ENCODE results near the gene SNX3.
"Not testable (repeated sequence)": the region's sequence is repeated elsewhere in the genome, so short reads cannot be mapped to it uniquely, and the experiment has no call there.

Gene SNX3

GRCh38 chr6:108251252-108251651, 9.6 kb downstream of the SNX3 start:
- no peak for TF ChIP-seq CTCF (IDR thresholded peaks at IDR 0.05; ENCODE audit: low read depth, low read length)
- in situ Hi-C loops (cut with HindIII; ENCODE audit: low sequenced_read_pairs) = no loop called here
- H3K4me3 ChIP-seq (ENCODE audit: low read depth, low read length) = no peak overlapping the region
- no peak for DNase-seq (ENCODE audit: low read depth, low spot score)

DNA sequence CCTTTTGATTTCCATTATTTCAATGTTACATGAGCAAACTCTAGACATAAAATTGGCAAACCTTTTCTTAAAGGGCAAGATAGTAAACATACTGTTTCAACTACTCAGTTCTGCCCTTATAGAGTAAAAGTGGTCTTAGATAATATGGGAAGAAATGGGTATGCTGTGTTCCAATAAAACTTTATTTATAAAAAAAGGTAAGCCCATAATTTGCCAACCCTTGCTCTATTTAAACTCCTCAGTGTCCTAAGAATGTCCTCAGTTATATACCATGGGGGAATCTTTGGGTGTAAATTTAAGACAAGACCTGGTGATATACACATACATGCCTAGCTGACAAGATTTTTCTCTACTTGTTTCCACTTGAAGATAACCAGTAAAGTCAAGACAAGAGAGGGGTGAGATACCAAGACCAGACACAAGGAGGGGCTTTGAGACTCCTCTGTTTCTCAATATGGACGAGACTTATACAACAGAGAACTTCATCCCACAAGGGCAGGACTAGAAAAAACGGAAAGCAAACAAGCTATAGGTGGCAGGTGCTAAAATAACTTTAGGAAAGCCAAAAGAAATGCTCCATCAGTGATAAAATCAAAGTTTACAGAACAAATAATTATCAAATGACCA, 10.5 kb downstream of the SNX3 start:
- DNase-seq (ENCODE audit: low read depth, low spot score) = peak; percentile 43
- TF ChIP-seq CTCF (IDR thresholded peaks at IDR 0.05; ENCODE audit: low read depth, low read length) = peak; percentile 50
- in situ Hi-C loops (cut with HindIII; ENCODE audit: low sequenced_read_pairs) = no loop called here
- no peak overlapping the region for H3K4me3 ChIP-seq (ENCODE audit: low read depth, low read length)

DNA sequence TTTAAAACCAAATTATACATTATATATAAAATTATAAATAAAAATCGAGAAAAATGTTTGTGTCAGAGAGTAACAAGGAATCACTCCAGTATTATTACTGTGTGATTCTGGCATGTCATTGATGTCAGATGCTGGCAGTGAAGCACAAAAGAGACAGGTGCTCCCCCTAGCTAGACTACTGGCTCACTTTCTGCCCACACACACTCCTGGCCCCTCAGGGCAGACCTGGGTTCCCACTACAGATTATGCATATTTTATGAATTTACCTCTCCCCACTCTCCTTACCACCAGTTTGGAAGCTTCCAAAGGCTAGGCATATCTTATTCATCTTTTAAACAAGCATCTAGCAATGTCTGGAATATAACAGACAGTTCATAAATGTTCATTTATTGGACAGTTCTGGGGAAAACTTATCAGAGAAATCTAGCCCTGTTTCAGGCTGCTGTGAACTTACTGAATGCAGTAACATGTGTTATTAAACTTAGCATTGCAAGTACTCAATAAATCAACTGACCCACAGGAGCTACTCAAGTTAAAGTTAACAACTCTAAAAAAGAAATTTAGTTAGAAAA, 12.8 kb downstream of the SNX3 start:
- in situ Hi-C loops (cut with HindIII; ENCODE audit: low sequenced_read_pairs) = no loop called here
- no peak for DNase-seq (ENCODE audit: low read depth, low spot score)
- TF ChIP-seq CTCF (IDR thresholded peaks at IDR 0.05; ENCODE audit: low read depth, low read length) = no peak
- no peak overlapping the region for H3K4me3 ChIP-seq (ENCODE audit: low read depth, low read length)

DNA sequence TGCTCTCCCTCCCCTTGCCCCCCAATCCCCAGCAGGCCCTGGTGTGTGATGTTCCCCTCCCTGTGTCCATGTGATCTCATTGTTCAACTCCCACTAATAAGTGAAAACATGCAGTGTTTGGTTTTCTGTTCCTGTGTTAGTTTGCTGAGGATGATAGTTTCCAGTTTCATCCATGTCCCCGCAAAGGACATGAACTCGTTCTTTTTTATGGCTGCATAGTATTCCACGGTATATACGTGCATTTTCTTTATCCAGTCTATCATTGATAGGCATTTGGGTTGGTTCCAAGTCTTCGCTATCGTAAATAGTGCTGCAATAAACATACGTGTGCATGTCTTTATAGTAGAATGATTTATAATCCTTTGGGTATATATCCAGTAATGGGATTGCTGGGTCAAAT, 15.7 kb downstream of the SNX3 start:
- in situ Hi-C loops (cut with HindIII; ENCODE audit: low sequenced_read_pairs); DNase-seq (ENCODE audit: low read depth, low spot score); H3K4me3 ChIP-seq (ENCODE audit: low read depth, low read length): not testable (repeated sequence)

DNA sequence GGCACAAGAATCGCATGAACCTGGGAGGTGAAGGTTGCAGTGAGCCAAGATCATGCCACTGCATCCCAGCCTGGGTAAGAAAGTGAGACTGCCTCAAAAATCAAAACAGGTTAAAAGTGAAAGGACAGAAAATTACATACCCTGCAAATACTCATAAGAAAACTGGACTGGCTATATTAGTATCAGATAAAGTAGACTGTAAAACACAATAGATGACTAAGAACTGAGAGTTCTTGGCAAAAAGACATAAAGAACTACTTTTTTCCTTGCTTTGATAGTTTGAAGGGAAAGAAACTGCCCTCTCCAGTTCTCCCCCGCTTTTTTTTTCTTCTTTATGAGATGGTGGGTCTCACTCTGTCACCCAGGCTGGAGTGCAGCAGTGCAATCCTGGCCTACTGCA, 17.0 kb downstream of the SNX3 start:
- in situ Hi-C loops (cut with HindIII; ENCODE audit: low sequenced_read_pairs) = no loop called here
- no peak for TF ChIP-seq CTCF (IDR thresholded peaks at IDR 0.05; ENCODE audit: low read depth, low read length)
- peak; percentile 12 for DNase-seq (ENCODE audit: low read depth, low spot score)

DNA sequence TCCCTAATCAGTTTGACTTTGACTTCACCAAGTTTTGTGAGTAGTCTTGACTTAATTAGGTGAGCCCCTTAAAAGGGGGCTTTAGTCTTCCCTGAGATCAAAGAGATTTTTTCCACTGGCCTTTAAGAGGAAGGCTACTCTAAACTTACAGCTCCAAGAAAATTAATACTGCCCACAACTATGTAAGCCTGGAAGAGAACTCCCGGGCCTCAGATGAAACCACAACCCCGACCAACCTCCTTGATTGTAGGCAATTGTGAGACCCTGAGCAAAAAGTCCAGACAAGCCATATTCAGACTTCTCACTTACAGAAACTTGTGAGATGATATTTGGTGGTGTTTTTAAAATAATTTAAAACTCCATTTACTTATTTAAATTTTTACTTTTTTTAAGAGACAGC, 18.1 kb downstream of the SNX3 start:
- in situ Hi-C loops (cut with HindIII; ENCODE audit: low sequenced_read_pairs) = no loop called here
- H3K4me3 ChIP-seq (ENCODE audit: low read depth, low read length) = no peak overlapping the region
- DNase-seq (ENCODE audit: low read depth, low spot score) = peak; percentile 46
- TF ChIP-seq CTCF (IDR thresholded peaks at IDR 0.05; ENCODE audit: low read depth, low read length) = no peak

More for the DNA sequence above, 17.0 kb downstream of the SNX3 start:
- H3K4me3 ChIP-seq (ENCODE audit: low read depth, low read length) = no peak overlapping the region

DNA sequence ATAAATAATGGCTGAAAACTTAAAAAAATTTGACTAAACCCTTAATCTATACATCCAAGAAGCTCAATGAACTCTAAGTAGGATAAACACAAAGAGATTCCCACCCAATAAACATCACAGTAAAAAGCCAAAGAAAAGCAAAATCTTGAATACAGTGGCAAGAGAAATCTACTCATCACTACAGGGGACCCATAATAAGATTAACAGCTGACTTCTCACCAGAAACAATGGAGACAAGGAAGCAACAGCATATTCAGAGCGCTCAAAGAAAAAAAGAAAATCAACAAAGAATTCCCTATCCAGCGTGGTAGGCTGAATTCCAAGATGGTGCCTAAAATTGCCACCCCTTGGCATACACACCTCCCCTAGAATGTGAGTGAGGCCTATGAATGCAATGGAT, 18.6 kb downstream of the SNX3 start:
- no peak for DNase-seq (ENCODE audit: low read depth, low spot score)
- no peak for TF ChIP-seq CTCF (IDR thresholded peaks at IDR 0.05; ENCODE audit: low read depth, low read length)
- in situ Hi-C loops (cut with HindIII; ENCODE audit: low sequenced_read_pairs) = no loop called here
- H3K4me3 ChIP-seq (ENCODE audit: low read depth, low read length) = no peak overlapping the region
